ENCODE results near the gene TIFAB. TPM values are rescaled to one million over a fixed set of nuclear protein-coding genes. Genes with fewer than 3 reads are reported as not detected.

Gene TIFAB
- total RNA-seq, 1 experiment from 2014 or later = not detected

GRCh38 chr5:135472141-135472540 is 20.0 kb upstream of the TIFAB start:
- intact Hi-C loops (cut with micrococcal nuclease) = no loop called here
- BruUV-seq (replicated peaks) = no TSS peak
- CTCF ChIA-PET = no interaction called here

GRCh38 chr5:135471726-135472125 is 19.6 kb upstream of the TIFAB start:
- no peak overlapping the region for H2AFZ ChIP-seq (ENCODE audit: low read length)
- DNase-seq (no peak), ATAC-seq (no peak)
- no peaks in the 10 kb centered on the region for H3K27me3 ChIP-seq (ENCODE audit: low read length)
- ChIA-PET CTCF (no interaction called here), POLR2A (ENCODE audit: unreplicated experiment) (no interaction called here)
- no TSS peak for BruUV-seq (replicated peaks)
- no peaks in the 10 kb centered on the region for H3F3A ChIP-seq (ENCODE audit: low read length, unreplicated experiment)
- H3K4me3 ChIP-seq (ENCODE audit: low read length) = no peak overlapping the region
- H3K9ac ChIP-seq (ENCODE audit: low read length) = no peak overlapping the region
- no peaks in the 10 kb centered on the region for H3K9me3 ChIP-seq (ENCODE audit: low read length)
- intact Hi-C loops (cut with micrococcal nuclease) = no loop called here
- no peaks in the 10 kb centered on the region for H3K36me3 ChIP-seq (ENCODE audit: low read depth, low read length)
- no peaks in the 10 kb centered on the region for H4K20me1 ChIP-seq (ENCODE audit: low read length)
- TF ChIP-seq EZH2phosphoT487 (IDR thresholded peaks at IDR 0.05; ENCODE audit: borderline replicate concordance, low read length) = no peak
- TF ChIP-seq CTCF (conservative IDR thresholded peaks at IDR 0.05; ENCODE audit: low read depth, low read length) = no peak
- no peak for TF ChIP-seq EZH2 (IDR thresholded peaks at IDR 0.05; ENCODE audit: low read length, unreplicated experiment)
- H3K79me2 ChIP-seq (ENCODE audit: low read length) = no peaks in the 10 kb centered on the region
- no peaks in the 10 kb centered on the region for H3K4me1 ChIP-seq (ENCODE audit: insufficient read depth, low read length)
- H3K27ac ChIP-seq (ENCODE audit: low read length) = no peak overlapping the region
- H3K4me2 ChIP-seq (ENCODE audit: low read length) = no peak overlapping the region
- no peaks in the 10 kb centered on the region for H3K9me2 ChIP-seq (replicated peaks; ENCODE audit: low read length)

More at GRCh38 chr5:135472141-135472540, 20.0 kb upstream of the TIFAB start:
- POLR2A ChIA-PET (ENCODE audit: unreplicated experiment) = no interaction called here
- H3K4me3 ChIP-seq (ENCODE audit: low read length) = no peak overlapping the region
- DNase-seq = no peak
- H3K79me2 ChIP-seq (ENCODE audit: low read length) = no peaks in the 10 kb centered on the region
- H3K36me3 ChIP-seq (ENCODE audit: low read depth, low read length) = no peaks in the 10 kb centered on the region
- no peak overlapping the region for H3K4me2 ChIP-seq (ENCODE audit: low read length)
- H2AFZ ChIP-seq (ENCODE audit: low read length) = no peak overlapping the region
- no peaks in the 10 kb centered on the region for H3K9me2 ChIP-seq (replicated peaks; ENCODE audit: low read length)
- no peak overlapping the region for H3K27ac ChIP-seq (ENCODE audit: low read length)
- H3K9ac ChIP-seq (ENCODE audit: low read length) = no peak overlapping the region
- no peaks in the 10 kb centered on the region for H3F3A ChIP-seq (ENCODE audit: low read length, unreplicated experiment)
- no peak for ATAC-seq
- no peaks in the 10 kb centered on the region for H3K4me1 ChIP-seq (ENCODE audit: insufficient read depth, low read length)
- TF ChIP-seq EZH2 (IDR thresholded peaks at IDR 0.05; ENCODE audit: low read length, unreplicated experiment) (no peak), EZH2phosphoT487 (IDR thresholded peaks at IDR 0.05; ENCODE audit: borderline replicate concordance, low read length) (no peak), CTCF (conservative IDR thresholded peaks at IDR 0.05; ENCODE audit: low read depth, low read length) (no peak)
- no peaks in the 10 kb centered on the region for H4K20me1 ChIP-seq (ENCODE audit: low read length)
- H3K9me3 ChIP-seq (ENCODE audit: low read length) = no peaks in the 10 kb centered on the region
- no peaks in the 10 kb centered on the region for H3K27me3 ChIP-seq (ENCODE audit: low read length)

- ChIA-PET POLR2A (ENCODE audit: unreplicated experiment) (no interaction called here), CTCF (no interaction called here)
- H3F3A ChIP-seq (ENCODE audit: low read length, unreplicated experiment) = no peaks in the 10 kb centered on the region
- no peaks in the 10 kb centered on the region for H3K9me3 ChIP-seq (ENCODE audit: low read length)
- H3K4me3 ChIP-seq (ENCODE audit: low read length) = no peak overlapping the region
- H3K9ac ChIP-seq (ENCODE audit: low read length) = no peak overlapping the region
- DNase-seq (no peak), ATAC-seq (no peak)
- no peak overlapping the region for H2AFZ ChIP-seq (ENCODE audit: low read length)
- no TSS peak for BruUV-seq (replicated peaks)
- H3K79me2 ChIP-seq (ENCODE audit: low read length) = no peaks in the 10 kb centered on the region
- no peaks in the 10 kb centered on the region for H3K9me2 ChIP-seq (replicated peaks; ENCODE audit: low read length)
- TF ChIP-seq EZH2 (IDR thresholded peaks at IDR 0.05; ENCODE audit: low read length, unreplicated experiment) = no peak
- no peak for TF ChIP-seq EZH2phosphoT487 (IDR thresholded peaks at IDR 0.05; ENCODE audit: borderline replicate concordance, low read length)
- no peak for TF ChIP-seq CTCF (conservative IDR thresholded peaks at IDR 0.05; ENCODE audit: low read depth, low read length)
- H3K4me2 ChIP-seq (ENCODE audit: low read length) = no peak overlapping the region
- H4K20me1 ChIP-seq (ENCODE audit: low read length) = no peaks in the 10 kb centered on the region
- no peak overlapping the region for H3K27ac ChIP-seq (ENCODE audit: low read length)
- intact Hi-C loops (cut with micrococcal nuclease) = no loop called here
- peaks cover 4% of the 10 kb centered on the region for H3K27me3 ChIP-seq (ENCODE audit: low read length)
- H3K36me3 ChIP-seq (ENCODE audit: low read depth, low read length) = no peaks in the 10 kb centered on the region
- H3K4me1 ChIP-seq (ENCODE audit: insufficient read depth, low read length) = no peaks in the 10 kb centered on the region
Observed at GRCh38 chr5:135469911-135470310, 17.8 kb upstream of the TIFAB start.
